Measurements from ENCODE around the gene TBC1D4. TPM values are rescaled to one million over a fixed set of nuclear protein-coding genes. Genes with fewer than 3 reads are reported as not detected.

The TBC1D4 gene
- total RNA-seq, 1 experiment from 2014 or later: 32.7 TPM

- Histone ChIP-seq H3K27ac (no peak overlapping the region), H3K4me3 (no peak overlapping the region), H3K27me3 (replicated peaks) (peaks cover 11% of the 10 kb centered on the region), H3K9me3 (replicated peaks) (no peaks in the 10 kb centered on the region), H3K4me1 (replicated peaks) (no peaks in the 10 kb centered on the region), H3K36me3 (no peaks in the 10 kb centered on the region)
- DNase-seq (ENCODE audit: low read depth in 1 of 2, low spot score in 2 of 2): no peak
Measured at GRCh38 chr13:75430436-75431209, 51.3 kb downstream of the TBC1D4 start.

GRCh38 chr13:75426421-75426820 lies 55.5 kb downstream of the TBC1D4 start:
- H3K36me3 ChIP-seq: no peaks in the 10 kb centered on the region
- H3K4me1 ChIP-seq (replicated peaks): no peaks in the 10 kb centered on the region
- no peak overlapping the region for H3K27ac ChIP-seq

GRCh38 chr13:75425216-75426009 lies 56.6 kb downstream of the TBC1D4 start:
- DNase-seq (ENCODE audit: low read depth in 1 of 2, low spot score in 2 of 2): no peak
- no peaks in the 10 kb centered on the region for H3K4me1 ChIP-seq (replicated peaks)
- no peak overlapping the region for H3K27ac ChIP-seq
- peaks cover 8% of the 10 kb centered on the region for H3K27me3 ChIP-seq (replicated peaks)
- H3K36me3 ChIP-seq: no peaks in the 10 kb centered on the region
- no peaks in the 10 kb centered on the region for H3K9me3 ChIP-seq (replicated peaks)
- H3K4me3 ChIP-seq: no peak overlapping the region

More at GRCh38 chr13:75426421-75426820, 55.5 kb downstream of the TBC1D4 start:
- Histone ChIP-seq H3K9me3 (replicated peaks) (no peaks in the 10 kb centered on the region), H3K27me3 (replicated peaks) (peaks cover 14% of the 10 kb centered on the region), H3K4me3 (no peak overlapping the region)
- DNase-seq (ENCODE audit: low read depth in 1 of 2, low spot score in 2 of 2): no peak

GRCh38 chr13:75423946-75424345 lies 58.0 kb downstream of the TBC1D4 start:
- H3K9me3 ChIP-seq (replicated peaks): no peaks in the 10 kb centered on the region
- H3K4me1 ChIP-seq (replicated peaks): no peaks in the 10 kb centered on the region
- H3K36me3 ChIP-seq: no peaks in the 10 kb centered on the region
- DNase-seq (ENCODE audit: low read depth in 1 of 2, low spot score in 2 of 2): no peak
- no peak overlapping the region for H3K27ac ChIP-seq
- H3K4me3 ChIP-seq: no peak overlapping the region
- H3K27me3 ChIP-seq (replicated peaks): 0 out of 2 replicates have a peak, but pooled peaks cover 11% of the 10 kb centered on the region

- H3K27me3 ChIP-seq (replicated peaks): 0 out of 2 replicates have a peak, but pooled peaks cover 11% of the 10 kb centered on the region
- no peaks in the 10 kb centered on the region for H3K4me1 ChIP-seq (replicated peaks)
- no peaks in the 10 kb centered on the region for H3K36me3 ChIP-seq
- no peak overlapping the region for H3K4me3 ChIP-seq
- no peaks in the 10 kb centered on the region for H3K9me3 ChIP-seq (replicated peaks)
- no peak for DNase-seq (ENCODE audit: low read depth in 1 of 2, low spot score in 2 of 2)
- no peak overlapping the region for H3K27ac ChIP-seq
Measured at GRCh38 chr13:75422028-75422427, 59.9 kb downstream of the TBC1D4 start.

GRCh38 chr13:75421133-75421532 lies 60.8 kb downstream of the TBC1D4 start:
- no peak for DNase-seq (ENCODE audit: low read depth in 1 of 2, low spot score in 2 of 2)
- Histone ChIP-seq H3K27me3 (replicated peaks) (0 out of 2 replicates have a peak, but pooled peaks cover 11% of the 10 kb centered on the region), H3K4me3 (no peak overlapping the region), H3K4me1 (replicated peaks) (no peaks in the 10 kb centered on the region), H3K36me3 (no peaks in the 10 kb centered on the region), H3K27ac (no peak overlapping the region), H3K9me3 (replicated peaks) (no peaks in the 10 kb centered on the region)

GRCh38 chr13:75419656-75420055 lies 62.3 kb downstream of the TBC1D4 start:
- no peaks in the 10 kb centered on the region for H3K36me3 ChIP-seq
- H3K4me3 ChIP-seq: no peak overlapping the region
- no peaks in the 10 kb centered on the region for H3K9me3 ChIP-seq (replicated peaks)
- no peak overlapping the region for H3K27ac ChIP-seq
- DNase-seq (ENCODE audit: low read depth in 1 of 2, low spot score in 2 of 2): no peak
- 0 out of 2 replicates have a peak, but pooled peaks cover 11% of the 10 kb centered on the region for H3K27me3 ChIP-seq (replicated peaks)
- H3K4me1 ChIP-seq (replicated peaks): no peaks in the 10 kb centered on the region

GRCh38 chr13:75418997-75419396 lies 63.0 kb downstream of the TBC1D4 start:
- Histone ChIP-seq H3K27me3 (replicated peaks) (0 out of 2 replicates have a peak, but pooled peaks cover 11% of the 10 kb centered on the region), H3K4me3 (no peak overlapping the region), H3K36me3 (no peaks in the 10 kb centered on the region), H3K4me1 (replicated peaks) (no peaks in the 10 kb centered on the region), H3K9me3 (replicated peaks) (no peaks in the 10 kb centered on the region), H3K27ac (no peak overlapping the region)
- DNase-seq (ENCODE audit: low read depth in 1 of 2, low spot score in 2 of 2): no peak

- DNase-seq (ENCODE audit: low read depth in 1 of 2, low spot score in 2 of 2): no peak
- H3K9me3 ChIP-seq (replicated peaks): no peaks in the 10 kb centered on the region
- H3K27me3 ChIP-seq (replicated peaks): 0 out of 2 replicates have a peak, but pooled peaks cover 11% of the 10 kb centered on the region
- H3K27ac ChIP-seq: no peak overlapping the region
- no peak overlapping the region for H3K4me3 ChIP-seq
- H3K4me1 ChIP-seq (replicated peaks): no peaks in the 10 kb centered on the region
- no peaks in the 10 kb centered on the region for H3K36me3 ChIP-seq
Measured at GRCh38 chr13:75418186-75418843, 63.7 kb downstream of the TBC1D4 start.

- Histone ChIP-seq H3K27ac (no peak overlapping the region), H3K9me3 (replicated peaks) (no peaks in the 10 kb centered on the region), H3K27me3 (replicated peaks) (0 out of 2 replicates have a peak, but pooled peaks cover 9% of the 10 kb centered on the region), H3K4me1 (replicated peaks) (no peaks in the 10 kb centered on the region), H3K36me3 (no peaks in the 10 kb centered on the region), H3K4me3 (no peak overlapping the region)
- DNase-seq (ENCODE audit: low read depth in 1 of 2, low spot score in 2 of 2): no peak
Measured at GRCh38 chr13:75417656-75418055, 64.3 kb downstream of the TBC1D4 start.

GRCh38 chr13:75417012-75417384 lies 65.0 kb downstream of the TBC1D4 start:
- Histone ChIP-seq H3K27ac (no peak overlapping the region), H3K4me1 (replicated peaks) (no peaks in the 10 kb centered on the region), H3K9me3 (replicated peaks) (no peaks in the 10 kb centered on the region), H3K4me3 (no peak overlapping the region), H3K27me3 (replicated peaks) (0 out of 2 replicates have a peak, but pooled peaks cover 7% of the 10 kb centered on the region), H3K36me3 (no peaks in the 10 kb centered on the region)
- no peak for DNase-seq (ENCODE audit: low read depth in 1 of 2, low spot score in 2 of 2)

GRCh38 chr13:75416327-75417011 lies 65.5 kb downstream of the TBC1D4 start:
- no peaks in the 10 kb centered on the region for H3K36me3 ChIP-seq
- 0 out of 2 replicates have a peak, but pooled peaks cover 7% of the 10 kb centered on the region for H3K27me3 ChIP-seq (replicated peaks)
- no peaks in the 10 kb centered on the region for H3K4me1 ChIP-seq (replicated peaks)
- H3K9me3 ChIP-seq (replicated peaks): no peaks in the 10 kb centered on the region
- no peak overlapping the region for H3K4me3 ChIP-seq
- H3K27ac ChIP-seq: no peak overlapping the region
- DNase-seq (ENCODE audit: low read depth in 1 of 2, low spot score in 2 of 2): no peak

GRCh38 chr13:75415694-75416093 lies 66.3 kb downstream of the TBC1D4 start:
- no peaks in the 10 kb centered on the region for H3K4me1 ChIP-seq (replicated peaks)
- no peak overlapping the region for H3K4me3 ChIP-seq
- H3K27me3 ChIP-seq (replicated peaks): 0 out of 2 replicates have a peak, but pooled peaks cover 7% of the 10 kb centered on the region
- H3K27ac ChIP-seq: no peak overlapping the region
- H3K36me3 ChIP-seq: no peaks in the 10 kb centered on the region
- no peaks in the 10 kb centered on the region for H3K9me3 ChIP-seq (replicated peaks)
- no peak for DNase-seq (ENCODE audit: low read depth in 1 of 2, low spot score in 2 of 2)
